GM19239 (cell line): ENCODE results near the gene OR2D2.
"Not testable (repeated sequence)": the region's sequence is repeated elsewhere in the genome, so short reads cannot be mapped to it uniquely, and the experiment has no call there.

ENCODE experiments used
- DNase-seq: peaks from one replicate; pipeline ENCODE4 v3.0.0; 2011; ENCODE audit warnings: low spot score; ENCODE audit not compliant: insufficient read length
- FAIRE-seq: peaks from 2 replicates; lab custom pipeline; 2011; peaks lifted over from hg19 to GRCh38; lab: Jason Lieb, UNC

The OR2D2 gene

GRCh38 chr11:6888830-6889229, 3.5 kb downstream of the OR2D2 start:
- no peak for FAIRE-seq
- no peak for DNase-seq

- not testable (repeated sequence) for DNase-seq, FAIRE-seq
These were observed 4.6 kb downstream of the OR2D2 start for GRCh38 chr11:6887711-6888110.

- FAIRE-seq: no peak
- DNase-seq: no peak
These were observed 9.5 kb downstream of the OR2D2 start for GRCh38 chr11:6882751-6883150.

GRCh38 chr11:6876914-6877313, 15.4 kb downstream of the OR2D2 start:
- DNase-seq (no peak), FAIRE-seq (no peak)

- FAIRE-seq (no peak), DNase-seq (no peak)
These were observed 16.0 kb downstream of the OR2D2 start, which contains the start of gene OR10A4 for GRCh38 chr11:6876325-6876724. TSS of gene OR10A4 (plus strand) at chr11:6876625. CDS start at chr11:6876648, 23 bp downstream.

GRCh38 chr11:6875761-6876160, 16.5 kb downstream of the OR2D2 start:
- DNase-seq: no peak
- FAIRE-seq: no peak

GRCh38 chr11:6871278-6871677, 21.0 kb downstream of the OR2D2 start:
- FAIRE-seq (no peak), DNase-seq (no peak)

GRCh38 chr11:6864438-6864837, 27.9 kb downstream of the OR2D2 start:
- no peak for FAIRE-seq
- no peak for DNase-seq

GRCh38 chr11:6862961-6863360, 29.3 kb downstream of the OR2D2 start, which contains the start of gene OR10A2:
TSS of gene OR10A2 (plus strand) at chr11:6863057. CDS start at chr11:6869755, 6,698 bp downstream.
- no peak for DNase-seq
- no peak for FAIRE-seq

GRCh38 chr11:6856871-6857270, 35.4 kb downstream of the OR2D2 start:
- no peak for FAIRE-seq

GRCh38 chr11:6855971-6856541, 36.2 kb downstream of the OR2D2 start:
- FAIRE-seq (no peak), DNase-seq (no peak)

More at GRCh38 chr11:6856871-6857270, 35.4 kb downstream of the OR2D2 start:
- DNase-seq: no peak

- not testable (repeated sequence) for DNase-seq, FAIRE-seq
These were observed 37.5 kb downstream of the OR2D2 start for GRCh38 chr11:6854801-6855200.

GRCh38 chr11:6850526-6850925, 41.8 kb downstream of the OR2D2 start:
- no peak for DNase-seq
- FAIRE-seq: no peak

GRCh38 chr11:6845383-6845782, 46.9 kb downstream of the OR2D2 start, which contains the start of gene OR10A5:
TSS of gene OR10A5 (plus strand) at chr11:6845683. CDS start at chr11:6845683, 0 bp downstream.
- FAIRE-seq: no peak
- no peak for DNase-seq

GRCh38 chr11:6844356-6844755, 47.9 kb downstream of the OR2D2 start:
- DNase-seq: no peak
- no peak for FAIRE-seq

- DNase-seq (no peak), FAIRE-seq (no peak)
These were observed 48.6 kb downstream of the OR2D2 start for GRCh38 chr11:6843670-6844069.

GRCh38 chr11:6841694-6842093, 50.6 kb downstream of the OR2D2 start:
- FAIRE-seq (no peak), DNase-seq (no peak)
